HL-60 (cell line): ENCODE measurements around the gene QPRT.

Experiments
- DNase-seq, 2 experiments: peaks; one replicate each; pipeline ENCODE4 v3.0.0-alpha.2; 2010 to 2020; ENCODE audit warnings: low read depth in 1 of 2, low spot score in 1 of 2
- H3K27ac ChIP-seq: fragments of 250-450 bp; sonication (Bioruptor Pico); replicated peaks from 2 replicates; pipeline ENCODE4 v1.5.1; 2020; ENCODE audit warnings: mild to moderate bottlenecking, moderate library complexity
- H3K27me3 ChIP-seq: fragments of 250-450 bp; sonication (Bioruptor Pico); 2 replicates; pipeline ENCODE4 v1.5.1; 2021; ENCODE audit warnings: mild to moderate bottlenecking, moderate library complexity; ENCODE audit not compliant: insufficient read depth, poor library complexity, severe bottlenecking
- H3K4me3 ChIP-seq: replicated peaks from 2 replicates; pipeline ENCODE4 v1.5.1; 2011; ENCODE audit warnings: mild to moderate bottlenecking, control low read depth, low read length; ENCODE audit not compliant: insufficient read depth
- CTCF ChIP-seq: IDR thresholded peaks from one replicate; pipeline ENCODE4 v1.5.1; 2011; ENCODE audit warnings: low read length, control low read depth, inconsistent platforms; ENCODE audit not compliant: insufficient read depth
- GABPA ChIP-seq: IDR thresholded peaks from 2 replicates; pipeline ENCODE4 v1.6.1; 2012; ENCODE audit warnings: low read depth
- POLR2AphosphoS5 ChIP-seq: IDR thresholded peaks from 2 replicates; pipeline ENCODE4 v1.6.1; 2012; ENCODE audit warnings: low read depth
- REST ChIP-seq: IDR thresholded peaks from 2 replicates; pipeline ENCODE4 v1.6.1; 2012; ENCODE audit warnings: low read depth; ENCODE audit not compliant: insufficient replicate concordance
- SPI1 ChIP-seq: IDR thresholded peaks from 2 replicates; pipeline ENCODE4 v1.6.1; 2012; ENCODE audit warnings: low read depth, mild to moderate bottlenecking, borderline replicate concordance

QPRT gene

GRCh38 chr16:29643596-29643995 is 35.4 kb upstream of the QPRT start:
- no peak for DNase-seq
- Histone ChIP-seq H3K27me3 (no peaks in the 10 kb centered on the region), H3K4me3 (no peak overlapping the region), H3K27ac (peak overlapping the region; percentile 41)
- TF ChIP-seq POLR2AphosphoS5 (no peak), CTCF (no peak), GABPA (no peak), SPI1 (no peak), REST (no peak)

GRCh38 chr16:29644338-29644857 is 34.6 kb upstream of the QPRT start:
- Histone ChIP-seq H3K4me3 (no peak overlapping the region), H3K27me3 (no peaks in the 10 kb centered on the region), H3K27ac (peak overlapping the region; percentile 82)
- DNase-seq: no peak
- TF ChIP-seq GABPA: no peak
- no peak for TF ChIP-seq SPI1
- TF ChIP-seq REST: no peak
- TF ChIP-seq CTCF: no peak
- no peak for TF ChIP-seq POLR2AphosphoS5

GRCh38 chr16:29644973-29645693 is 33.8 kb upstream of the QPRT start:
- no peaks in the 10 kb centered on the region for H3K27me3 ChIP-seq
- DNase-seq: peak in 1 of 2 experiments; percentile 29
- H3K4me3 ChIP-seq: no peak overlapping the region
- peak overlapping the region; percentile 82 for H3K27ac ChIP-seq
- TF ChIP-seq GABPA (no peak), REST (no peak), POLR2AphosphoS5 (no peak), CTCF (no peak), SPI1 (no peak)
